B cell (primary cell): Measurements from ENCODE around the gene SARS2. TPM values are rescaled to one million over a fixed set of nuclear protein-coding genes. Genes with fewer than 3 reads are reported as not detected.

Source experiments
- ATAC-seq: fragments of 200-7000 bp; cut with Tn5 transposase; one replicate; pipeline ENCODE4 v1.10.0; 2021; ENCODE audit warnings: low read depth, mild to moderate bottlenecking, moderate number of reproducible peaks, moderate library complexity
- CTCF ChIA-PET: fragments of 350-600 bp; sonication (Branson Sonifier 250); formaldehyde crosslinking; loops from one replicate; lab custom pipeline; 2021; ENCODE audit warnings: antibody characterized with exemption, inconsistent platforms; lab: Charles Lee
- POLR2A ChIA-PET: fragments of 350-600 bp; sonication (Branson Sonifier 250); formaldehyde crosslinking; loops from one replicate; lab custom pipeline; 2021; ENCODE audit warnings: antibody characterized with exemption; lab: Charles Lee
- DNase-seq: peaks from one replicate; pipeline ENCODE4 v3.0.0; 2013
- H2AFZ ChIP-seq: 2 replicates; pipeline ENCODE4 v1.6.1; 2012; ENCODE audit warnings: mild to moderate bottlenecking, low read depth, low read length; ENCODE audit not compliant: insufficient read depth, poor library complexity, severe bottlenecking
- H3K27ac ChIP-seq, 2 donors: 1 replicate in 1 of 2; 2 replicates in 1 of 2; pipeline ENCODE4 v1.5.1; 2012 to 2013; ENCODE audit warnings: low read length in 2 of 2, mild to moderate bottlenecking in 2 of 2, moderate library complexity in 1 of 2
- H3K27me3 ChIP-seq, 4 experiments: fragments of 200-600 bp in 1 of 4; sonication (generic) in 1 of 4; replicated peaks in 1 of 4; 1 replicate in 2 of 4; 2 replicates in 2 of 4; pipeline versions ENCODE4 v1.6.1 to v1.7.0; 2013 to 2016; ENCODE audit warnings: low read length in 3 of 4, mild to moderate bottlenecking in 2 of 4, mixed read lengths in 1 of 4, moderate library complexity in 1 of 4; ENCODE audit not compliant: insufficient read depth in 4 of 4, control insufficient read depth in 3 of 4; ENCODE audit errors: control extremely low read depth in 1 of 4
- H3K36me3 ChIP-seq, 2 experiments: replicated peaks in 1 of 2; 1 replicate in 1 of 2; 2 replicates in 1 of 2; pipeline versions ENCODE4 v1.6.1 to v1.7.1; 2013; ENCODE audit warnings: low read length in 1 of 2; ENCODE audit not compliant: insufficient read depth in 2 of 2, control insufficient read depth in 1 of 2; ENCODE audit errors: control extremely low read depth in 1 of 2, extremely low read depth in 1 of 2
- H3K4me1 ChIP-seq, 2 donors: fragments of 200-600 bp in 1 of 2; sonication (generic) in 1 of 2; 1 replicate in 1 of 2; 2 replicates in 1 of 2; pipeline versions ENCODE4 v1.5.1 to v1.6.1; 2013 to 2017; ENCODE audit warnings: low read length in 2 of 2; ENCODE audit not compliant: control insufficient read depth in 2 of 2, insufficient read depth in 2 of 2
- H3K4me2 ChIP-seq: replicated peaks from 2 replicates; pipeline ENCODE3; 2012; ENCODE audit warnings: mild to moderate bottlenecking, low read depth, low read length; ENCODE audit not compliant: poor library complexity, severe bottlenecking
- H3K4me3 ChIP-seq, 5 experiments: fragments of 200-600 bp in 1 of 5; sonication (generic) in 1 of 5; 1 replicate in 3 of 5; 2 replicates in 2 of 5; pipeline versions ENCODE4 v1.5.1 to v1.7.0; 2011 to 2016; ENCODE audit warnings: low read length in 4 of 5, mild to moderate bottlenecking in 4 of 5, low read depth in 2 of 5, control low read depth in 1 of 5, moderate library complexity in 1 of 5; ENCODE audit not compliant: insufficient read depth in 1 of 5; ENCODE audit errors: control extremely low read depth in 1 of 5, extremely low read depth in 1 of 5
- H3K79me2 ChIP-seq: fragments of 200-600 bp; sonication (generic); one replicate; pipeline ENCODE4 v1.6.0; 2016; ENCODE audit warnings: low read length; ENCODE audit not compliant: control insufficient read depth, insufficient read depth
- H3K9ac ChIP-seq: fragments of 200-600 bp; sonication (generic); 2 replicates; pipeline ENCODE4 v1.6.1; 2017; ENCODE audit warnings: mild to moderate bottlenecking, low read length, moderate library complexity
- H3K9me3 ChIP-seq, 3 donors: one replicate each; pipeline versions ENCODE4 v1.6.1 to v1.7.1; 2013; ENCODE audit warnings: low read length in 2 of 3; ENCODE audit not compliant: control insufficient read depth in 2 of 3, insufficient read depth in 1 of 3; ENCODE audit errors: control extremely low read depth in 1 of 3
- H4K20me1 ChIP-seq: 2 replicates; pipeline ENCODE4 v1.6.0; 2012; ENCODE audit warnings: mild to moderate bottlenecking, low read length; ENCODE audit not compliant: insufficient read depth, control insufficient read depth, poor library complexity, severe bottlenecking
- H3K27ac Mint-ChIP-seq: one replicate; pipeline ENCODE4 v1.8.0; 2021; ENCODE audit warnings: mixed read lengths
- H3K27me3 Mint-ChIP-seq: one replicate; pipeline ENCODE4 v1.8.0; 2021; ENCODE audit warnings: mixed read lengths
- H3K4me1 Mint-ChIP-seq: one replicate; pipeline ENCODE4 v1.8.0; 2021; ENCODE audit warnings: mixed read lengths
- H3K4me3 Mint-ChIP-seq: one replicate; pipeline ENCODE4 v1.8.0; 2021; ENCODE audit warnings: mixed read lengths
- H3K9me3 Mint-ChIP-seq: one replicate; pipeline ENCODE4 v1.8.0; 2022; ENCODE audit warnings: mixed read lengths; ENCODE audit not compliant: insufficient read depth
- CTCF ChIP-seq: fragments of 200-600 bp; IDR thresholded peaks from one replicate; pipeline ENCODE4 v1.8.0; 2022; ENCODE audit warnings: antibody characterized with exemption, mild to moderate bottlenecking
- EZH2 ChIP-seq: IDR thresholded peaks from 2 replicates; pipeline ENCODE4 v1.6.1; 2012; ENCODE audit warnings: borderline replicate concordance, low read depth, mild to moderate bottlenecking, moderate library complexity, low read length; ENCODE audit not compliant: insufficient read depth, poor library complexity, severe bottlenecking
- WGBS: methylation state at CpG from one replicate; pipeline ENCODE4 v1.1.5; 2013; ENCODE audit warnings: missing lambda C conversion rate; ENCODE audit not compliant: insufficient coverage; 5-methylcytosine and 5-hydroxymethylcytosine counted together
- intact Hi-C: fragments of 100-400 bp; cut with micrococcal nuclease; formaldehyde crosslinking; loops from one replicate; pipeline ENCODE4 v1.10.0; 2022
- polyA plus RNA-seq: library from polyadenylated mRNA; depleted of rRNA; stranded (reverse); fragments of >200 nt; gene quantifications from 2 replicates; pipeline ENCODE4 v1.2.3, GENCODE V29; 2012
- total RNA-seq, 2 donors: library from RNA; stranded (reverse); fragments of 120-200 nt in 1 of 2; gene quantifications; 1 replicate in 1 of 2; 2 replicates in 1 of 2; pipeline versions ENCODE4 v1.2.3 to v1.2.4, GENCODE V29; 2013 to 2022

The SARS2 gene
- total and polyA plus RNA-seq, 2 donors (not counting 1 experiment from before 2014, with no cell fraction given), result 38.1 to 65.9 TPM

GRCh38 chr19:38907227-38907626, 23.3 kb downstream of the SARS2 start:
- Mint-ChIP-seq H3K9me3 (no peaks in the 10 kb centered on the region), H3K27ac (no peak overlapping the region), H3K27me3 (no peaks in the 10 kb centered on the region), H3K4me1 (peaks cover 6% of the 10 kb centered on the region), H3K4me3 (no peak overlapping the region)
- DNase-seq (no peak), ATAC-seq (no peak)
- Histone ChIP-seq H3K4me1 (no peaks in the 10 kb centered on the region), H2AFZ (no peak overlapping the region), H3K27ac (no peak overlapping the region), H3K27me3 (peaks cover 0 to 2% (median 0%) of the 10 kb centered on the region in 4 experiments), H3K4me2 (no peak overlapping the region), H3K9ac (no peak overlapping the region), H4K20me1 (peaks cover 12% of the 10 kb centered on the region), H3K36me3 (peaks cover 0 to 34% of the 10 kb centered on the region in 2 experiments), H3K79me2 (peaks cover 33% of the 10 kb centered on the region), H3K4me3 (no peak overlapping the region), H3K9me3 (no peaks in the 10 kb centered on the region)
- WGBS, result 99% methylated on average over 29 of the region's 29 CpGs
- CTCF ChIA-PET, result no interaction called here
- no peak for TF ChIP-seq CTCF
- no peak for TF ChIP-seq EZH2
- POLR2A ChIA-PET, result no interaction called here
- intact Hi-C loops, result no loop called here

- Histone ChIP-seq H2AFZ (no peak overlapping the region), H3K4me1 (peaks cover 4 to 6% of the 10 kb centered on the region in 2 donors), H4K20me1 (peaks cover 12% of the 10 kb centered on the region), H3K27me3 (no peaks in the 10 kb centered on the region), H3K27ac (no peak overlapping the region), H3K79me2 (peaks cover 49% of the 10 kb centered on the region), H3K9me3 (peaks cover 0 to 4% (median 0%) of the 10 kb centered on the region in 3 donors), H3K36me3 (peaks cover 0 to 34% of the 10 kb centered on the region in 2 experiments), H3K9ac (no peak overlapping the region), H3K4me2 (no peak overlapping the region), H3K4me3 (no peak overlapping the region)
- intact Hi-C loops, result no loop called here
- ChIA-PET POLR2A (no interaction called here), CTCF (interaction anchor here (0.9 kb wide), 1 partner anchor 125 kb away, joined by 4 read pairs; no protein-coding TSS in a partner anchor)
- no peaks in the 10 kb centered on the region for H3K27me3 Mint-ChIP-seq
- no peak overlapping the region for H3K27ac Mint-ChIP-seq
- H3K4me3 Mint-ChIP-seq, result no peak overlapping the region
- ATAC-seq, result no peak
- no peaks in the 10 kb centered on the region for H3K9me3 Mint-ChIP-seq
- TF ChIP-seq EZH2 (no peak), CTCF (no peak)
- WGBS, result 100% methylated on average over 3 of the region's 4 CpGs
- DNase-seq, result no peak
- peaks cover 12% of the 10 kb centered on the region for H3K4me1 Mint-ChIP-seq
These were observed 24.9 kb downstream of the SARS2 start for GRCh38 chr19:38905620-38906019.
